Activated CD4-positive, alpha-beta T cell treated with anti-CD3 and anti-CD28 coated beads, Interleukin-2, Interleukin-6, amounts not matched to agents 100 ng/mL and 50 ng/mL, durations not matched to agents 16 hours and 8 hours (primary cell): ENCODE data around the gene STBD1.

ENCODE experiments used
- DNase-seq: peaks from one replicate; pipeline ENCODE4 v3.0.0-alpha.2; 2020

Gene STBD1

DNA sequence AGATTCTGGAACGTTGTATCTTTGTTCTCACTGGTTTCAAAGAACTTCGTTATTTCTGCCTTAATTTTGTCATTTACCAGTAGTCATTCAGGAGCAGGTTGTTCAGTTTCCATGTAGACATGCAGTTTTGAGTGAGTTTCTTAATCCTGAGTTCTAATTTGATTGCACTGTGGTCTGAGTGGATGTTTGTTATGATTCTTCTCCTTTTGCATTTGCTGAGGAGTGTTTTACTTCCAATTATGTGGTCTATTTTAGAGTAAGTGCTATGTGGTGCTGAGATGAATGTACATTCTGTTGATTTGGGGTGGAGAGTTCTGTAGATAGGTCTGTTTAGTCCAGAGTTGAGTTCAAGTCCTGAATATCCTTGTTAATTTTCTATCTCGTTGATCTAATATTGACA, 18.7 kb upstream of the STBD1 start:
- peak; percentile 36 for DNase-seq

DNA sequence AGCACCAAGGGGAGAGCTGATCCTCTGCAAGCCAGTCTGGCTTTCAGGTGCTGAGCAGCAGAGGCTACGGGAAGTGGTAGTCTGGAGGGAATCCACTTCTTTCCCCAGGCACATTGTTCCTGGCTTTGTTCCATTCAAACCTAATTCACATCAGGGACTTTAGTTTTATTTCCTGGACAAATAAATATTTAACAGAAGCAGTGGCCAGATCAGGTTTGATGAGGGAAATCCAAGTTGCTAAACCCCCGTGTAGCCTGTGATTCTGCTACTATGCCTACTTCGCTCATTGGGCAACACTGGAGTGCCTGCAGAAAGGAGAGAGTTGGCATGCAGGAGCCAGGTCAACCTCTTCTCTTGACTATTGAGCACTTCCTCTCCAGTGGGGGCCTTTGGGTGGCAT, 13.8 kb upstream of the STBD1 start:
- DNase-seq: no peak

- no peak for DNase-seq
Measured at GRCh38 chr4:76293772-76294171, 12.8 kb upstream of the STBD1 start.

DNA sequence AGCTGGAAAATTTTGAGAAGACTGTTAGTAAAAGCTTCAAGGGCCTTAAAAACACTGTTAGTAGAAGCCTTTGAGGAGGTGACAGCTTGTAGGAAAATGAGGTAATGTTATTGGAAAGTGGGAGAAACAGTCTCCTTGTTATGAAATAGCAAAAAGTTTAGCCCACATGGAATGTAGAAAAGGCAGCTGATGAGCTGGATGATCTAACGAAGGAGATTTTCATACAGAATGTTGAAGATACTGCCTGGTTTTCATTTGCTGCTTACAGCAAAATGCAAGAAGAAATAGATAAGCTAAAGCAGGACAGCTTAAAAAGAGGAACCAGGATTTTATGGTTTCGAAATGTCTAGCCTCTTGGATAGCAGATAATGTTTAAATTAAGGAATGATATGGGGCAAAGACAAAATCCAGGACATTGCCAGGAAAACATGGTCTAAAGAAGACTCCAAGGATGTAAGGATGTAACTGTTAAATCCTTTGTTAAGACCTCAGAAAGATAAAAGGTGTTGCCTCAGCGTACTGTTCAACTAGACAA, 10.2 kb upstream of the STBD1 start:
- no peak for DNase-seq

GRCh38 chr4:76298227-76298626, 8.3 kb upstream of the STBD1 start:
- DNase-seq: no peak

DNA sequence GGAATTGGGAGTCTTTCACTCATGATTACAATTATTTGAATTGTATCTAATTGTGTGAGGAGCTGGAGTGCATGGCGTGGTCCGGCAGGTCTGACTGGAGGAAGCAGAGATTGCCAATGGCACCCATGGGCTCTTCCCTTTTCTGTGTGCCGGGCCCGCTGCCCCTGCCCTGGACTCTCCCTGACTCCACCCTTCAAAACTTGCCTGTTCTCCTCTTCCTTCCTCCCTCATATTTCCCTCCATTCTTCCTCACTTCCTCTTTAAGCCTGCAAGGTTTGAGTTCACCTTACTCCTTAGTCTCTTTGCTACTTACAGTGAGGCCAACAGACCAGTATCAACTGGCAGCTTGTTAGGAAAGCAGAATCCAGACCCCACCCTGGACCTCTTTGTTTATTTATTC, 6.5 kb upstream of the STBD1 start:
- DNase-seq: no peak

GRCh38 chr4:76301068-76301774, 5.3 kb upstream of the STBD1 start:
- peak; percentile 89 for DNase-seq

DNA sequence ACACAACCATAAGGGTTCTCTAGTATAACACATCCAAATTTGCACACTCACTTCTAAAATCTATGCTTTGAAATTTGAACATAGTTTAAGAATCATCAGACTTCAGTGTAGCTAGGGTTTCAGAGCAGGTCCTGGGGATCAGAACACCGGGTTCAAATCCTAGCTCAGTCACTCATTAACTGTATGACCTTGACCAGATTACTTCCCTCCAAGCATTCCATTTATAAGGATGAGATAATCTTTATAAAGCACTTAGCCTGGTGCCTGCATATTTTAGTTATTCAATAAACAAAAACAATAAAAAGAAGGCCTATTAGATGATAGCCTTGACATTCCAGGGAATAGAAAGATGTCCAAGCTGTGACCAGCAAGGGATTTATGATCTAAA, 4.8 kb upstream of the STBD1 start:
- no peak for DNase-seq

DNA sequence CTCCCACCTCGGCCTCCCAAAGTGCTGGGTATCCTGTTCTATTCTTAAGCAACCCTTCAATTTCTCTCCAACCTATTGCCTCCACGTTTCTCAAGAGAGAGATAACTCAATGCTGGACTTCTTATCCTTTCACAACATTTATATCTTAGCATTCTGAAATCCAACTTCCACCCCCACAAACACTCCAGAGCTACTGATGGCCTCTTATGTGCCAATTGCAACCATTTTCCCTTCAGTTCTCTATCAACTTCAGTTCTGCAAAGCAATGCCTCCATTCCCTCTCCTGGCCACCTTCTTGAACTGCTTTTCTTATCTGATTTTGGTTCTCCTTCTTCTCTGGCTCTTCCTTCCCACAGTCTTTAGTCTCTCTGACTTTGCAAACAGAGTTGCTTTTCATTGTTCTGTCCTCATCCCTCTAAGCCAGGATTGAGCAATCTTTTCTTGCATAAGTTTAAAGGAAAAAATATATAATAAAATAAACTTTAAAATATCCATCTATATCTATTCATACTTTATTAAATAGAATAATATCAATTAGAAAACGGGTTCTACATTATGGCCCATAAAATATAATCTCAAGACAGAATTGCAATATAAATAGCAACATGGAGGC, 3.6 kb upstream of the STBD1 start:
- DNase-seq: no peak

GRCh38 chr4:76305033-76305687, 1.4 kb upstream of the STBD1 start:
- DNase-seq: peak; percentile 77

- DNase-seq: peak; percentile 48
Measured at GRCh38 chr4:76306882-76307659, 538 bp downstream of the STBD1 start.

GRCh38 chr4:76307660-76308014, 1.1 kb downstream of the STBD1 start:
- no peak for DNase-seq

GRCh38 chr4:76308548-76308947, 2.0 kb downstream of the STBD1 start:
- DNase-seq: no peak

GRCh38 chr4:76309939-76310550, 3.5 kb downstream of the STBD1 start:
- DNase-seq: no peak

- DNase-seq: no peak
Measured at GRCh38 chr4:76310683-76311082, 4.2 kb downstream of the STBD1 start.

GRCh38 chr4:76311896-76312331, 5.4 kb downstream of the STBD1 start:
- no peak for DNase-seq

DNA sequence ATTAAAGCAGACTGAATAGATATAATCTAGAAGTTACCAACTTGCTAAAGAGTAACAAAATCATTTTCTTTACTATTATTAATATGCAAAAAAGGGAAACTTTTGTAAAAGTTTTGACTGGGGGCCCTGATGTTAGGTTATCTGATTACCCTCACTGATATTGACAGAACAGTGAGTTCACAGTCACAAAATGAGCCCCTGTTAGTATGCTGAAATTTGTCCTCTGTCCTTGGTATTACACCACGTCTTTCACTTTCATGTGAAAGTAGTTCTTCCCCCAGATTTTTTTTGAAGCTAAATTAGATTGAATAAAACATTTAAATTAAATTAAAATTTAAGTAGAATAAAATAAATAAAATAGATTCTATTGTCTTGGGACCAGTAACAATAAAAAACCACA, 5.9 kb downstream of the STBD1 start:
- DNase-seq: no peak

DNA sequence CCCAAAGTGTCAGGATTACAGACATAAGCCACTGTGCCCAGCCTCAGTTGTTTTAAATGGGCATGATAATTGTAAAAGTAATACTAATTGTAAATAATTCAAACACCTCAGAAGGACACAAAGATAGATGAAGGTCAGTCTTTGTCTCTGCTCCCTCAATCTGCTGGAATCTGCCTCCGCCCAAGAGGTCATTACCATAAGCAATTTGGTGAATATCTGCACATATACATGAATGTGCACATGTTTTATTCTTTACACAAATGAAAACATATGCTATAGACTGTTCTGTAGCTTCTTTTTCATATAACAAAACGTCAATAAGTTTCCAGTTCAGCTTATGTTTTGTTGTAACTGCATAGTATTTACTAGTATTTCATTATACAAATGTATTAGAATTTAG, 7.0 kb downstream of the STBD1 start:
- DNase-seq: no peak

- no peak for DNase-seq
Measured at GRCh38 chr4:76315267-76315918, 8.9 kb downstream of the STBD1 start.

DNA sequence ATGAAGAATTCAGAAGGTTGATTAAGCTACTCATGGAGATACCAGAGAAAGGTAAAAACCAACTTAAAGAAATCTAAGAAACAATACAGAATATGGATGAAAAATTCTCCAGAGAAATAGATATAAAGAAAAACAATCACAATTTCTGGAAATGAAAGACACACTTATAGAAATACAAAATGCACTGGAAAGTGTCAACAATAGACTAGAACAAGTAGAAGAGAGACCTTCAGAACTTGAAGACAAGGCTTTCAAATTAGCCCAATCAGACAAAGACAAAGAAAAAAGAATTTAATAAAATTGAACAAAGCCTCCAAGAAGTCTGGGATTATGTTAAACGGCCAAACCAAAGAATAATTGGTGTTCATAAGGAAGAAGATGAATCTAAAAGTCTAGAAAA, 9.6 kb downstream of the STBD1 start:
- no peak for DNase-seq

GRCh38 chr4:76322236-76322635, 15.7 kb downstream of the STBD1 start:
- DNase-seq: no peak

GRCh38 chr4:76325072-76325471, 18.5 kb downstream of the STBD1 start:
- DNase-seq: no peak
